ENCODE results near the gene CCDC40. TPM values are rescaled to one million over a fixed set of nuclear protein-coding genes. Genes with fewer than 3 reads are reported as not detected.

CCDC40 gene
- total and polyA plus RNA-seq, 2 of the 13 experiments (the other 11 are each of a cell fraction or from before 2014, with no cell fraction given) = 4.1 to 5.5 TPM

GRCh38 chr17:80035937-80036714, at the start of gene CCDC40 (continued):
- TF ChIP-seq, protein P1, sequence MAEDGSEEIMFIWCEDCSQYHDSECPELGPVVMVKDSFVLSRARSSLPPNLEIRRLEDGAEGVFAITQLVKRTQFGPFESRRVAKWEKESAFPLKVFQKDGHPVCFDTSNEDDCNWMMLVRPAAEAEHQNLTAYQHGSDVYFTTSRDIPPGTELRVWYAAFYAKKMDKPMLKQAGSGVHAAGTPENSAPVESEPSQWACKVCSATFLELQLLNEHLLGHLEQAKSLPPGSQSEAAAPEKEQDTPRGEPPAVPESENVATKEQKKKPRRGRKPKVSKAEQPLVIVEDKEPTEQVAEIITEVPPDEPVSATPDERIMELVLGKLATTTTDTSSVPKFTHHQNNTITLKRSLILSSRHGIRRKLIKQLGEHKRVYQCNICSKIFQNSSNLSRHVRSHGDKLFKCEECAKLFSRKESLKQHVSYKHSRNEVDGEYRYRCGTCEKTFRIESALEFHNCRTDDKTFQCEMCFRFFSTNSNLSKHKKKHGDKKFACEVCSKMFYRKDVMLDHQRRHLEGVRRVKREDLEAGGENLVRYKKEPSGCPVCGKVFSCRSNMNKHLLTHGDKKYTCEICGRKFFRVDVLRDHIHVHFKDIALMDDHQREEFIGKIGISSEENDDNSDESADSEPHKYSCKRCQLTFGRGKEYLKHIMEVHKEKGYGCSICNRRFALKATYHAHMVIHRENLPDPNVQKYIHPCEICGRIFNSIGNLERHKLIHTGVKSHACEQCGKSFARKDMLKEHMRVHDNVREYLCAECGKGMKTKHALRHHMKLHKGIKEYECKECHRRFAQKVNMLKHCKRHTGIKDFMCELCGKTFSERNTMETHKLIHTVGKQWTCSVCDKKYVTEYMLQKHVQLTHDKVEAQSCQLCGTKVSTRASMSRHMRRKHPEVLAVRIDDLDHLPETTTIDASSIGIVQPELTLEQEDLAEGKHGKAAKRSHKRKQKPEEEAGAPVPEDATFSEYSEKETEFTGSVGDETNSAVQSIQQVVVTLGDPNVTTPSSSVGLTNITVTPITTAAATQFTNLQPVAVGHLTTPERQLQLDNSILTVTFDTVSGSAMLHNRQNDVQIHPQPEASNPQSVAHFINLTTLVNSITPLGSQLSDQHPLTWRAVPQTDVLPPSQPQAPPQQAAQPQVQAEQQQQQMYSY (CRISPR knock-in tag; IDR thresholded peaks at IDR 0.05) = peak; percentile 44; the same call in 1 of the 2 replicates
- TF ChIP-seq HDAC1 (CRISPR knock-in tag; IDR thresholded peaks at IDR 0.05) (peak; percentile 96), ZNF275 (CRISPR knock-in tag; IDR thresholded peaks at IDR 0.05; ENCODE audit: borderline replicate concordance) (peak; percentile 91; the same call in 1 of the 2 replicates), ZNF780A (CRISPR knock-in tag; IDR thresholded peaks at IDR 0.05) (0 out of 2 replicates have a peak, but pooled peaks have one; percentile 36), CBFB (CRISPR knock-in tag; IDR thresholded peaks at IDR 0.05) (0 out of 2 replicates have a peak, but pooled peaks have one; percentile 25), ZNF850 (CRISPR knock-in tag; conservative IDR thresholded peaks at IDR 0.05) (peak; percentile 93; the same call in 1 of the 2 replicates), KLF15 (CRISPR knock-in tag; IDR thresholded peaks at IDR 0.05; ENCODE audit: borderline replicate concordance) (peak; percentile 31; the same call in 1 of the 2 replicates), RARA (CRISPR knock-in tag; IDR thresholded peaks at IDR 0.05) (0 out of 2 replicates have a peak, but pooled peaks have one; percentile 11), ZSCAN20 (CRISPR knock-in tag; IDR thresholded peaks at IDR 0.05; ENCODE audit: borderline replicate concordance) (peak; percentile 93), ARID2 (CRISPR knock-in tag; IDR thresholded peaks at IDR 0.05; ENCODE audit: borderline replicate concordance) (0 out of 2 replicates have a peak, but pooled peaks have one; percentile 26)
- TF ChIP-seq, protein P2, sequence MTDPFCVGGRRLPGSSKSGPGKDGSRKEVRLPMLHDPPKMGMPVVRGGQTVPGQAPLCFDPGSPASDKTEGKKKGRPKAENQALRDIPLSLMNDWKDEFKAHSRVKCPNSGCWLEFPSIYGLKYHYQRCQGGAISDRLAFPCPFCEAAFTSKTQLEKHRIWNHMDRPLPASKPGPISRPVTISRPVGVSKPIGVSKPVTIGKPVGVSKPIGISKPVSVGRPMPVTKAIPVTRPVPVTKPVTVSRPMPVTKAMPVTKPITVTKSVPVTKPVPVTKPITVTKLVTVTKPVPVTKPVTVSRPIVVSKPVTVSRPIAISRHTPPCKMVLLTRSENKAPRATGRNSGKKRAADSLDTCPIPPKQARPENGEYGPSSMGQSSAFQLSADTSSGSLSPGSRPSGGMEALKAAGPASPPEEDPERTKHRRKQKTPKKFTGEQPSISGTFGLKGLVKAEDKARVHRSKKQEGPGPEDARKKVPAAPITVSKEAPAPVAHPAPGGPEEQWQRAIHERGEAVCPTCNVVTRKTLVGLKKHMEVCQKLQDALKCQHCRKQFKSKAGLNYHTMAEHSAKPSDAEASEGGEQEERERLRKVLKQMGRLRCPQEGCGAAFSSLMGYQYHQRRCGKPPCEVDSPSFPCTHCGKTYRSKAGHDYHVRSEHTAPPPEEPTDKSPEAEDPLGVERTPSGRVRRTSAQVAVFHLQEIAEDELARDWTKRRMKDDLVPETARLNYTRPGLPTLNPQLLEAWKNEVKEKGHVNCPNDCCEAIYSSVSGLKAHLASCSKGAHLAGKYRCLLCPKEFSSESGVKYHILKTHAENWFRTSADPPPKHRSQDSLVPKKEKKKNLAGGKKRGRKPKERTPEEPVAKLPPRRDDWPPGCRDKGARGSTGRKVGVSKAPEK (CRISPR knock-in tag; IDR thresholded peaks at IDR 0.05; ENCODE audit: borderline replicate concordance) = no peak
- TF ChIP-seq, protein P3, sequence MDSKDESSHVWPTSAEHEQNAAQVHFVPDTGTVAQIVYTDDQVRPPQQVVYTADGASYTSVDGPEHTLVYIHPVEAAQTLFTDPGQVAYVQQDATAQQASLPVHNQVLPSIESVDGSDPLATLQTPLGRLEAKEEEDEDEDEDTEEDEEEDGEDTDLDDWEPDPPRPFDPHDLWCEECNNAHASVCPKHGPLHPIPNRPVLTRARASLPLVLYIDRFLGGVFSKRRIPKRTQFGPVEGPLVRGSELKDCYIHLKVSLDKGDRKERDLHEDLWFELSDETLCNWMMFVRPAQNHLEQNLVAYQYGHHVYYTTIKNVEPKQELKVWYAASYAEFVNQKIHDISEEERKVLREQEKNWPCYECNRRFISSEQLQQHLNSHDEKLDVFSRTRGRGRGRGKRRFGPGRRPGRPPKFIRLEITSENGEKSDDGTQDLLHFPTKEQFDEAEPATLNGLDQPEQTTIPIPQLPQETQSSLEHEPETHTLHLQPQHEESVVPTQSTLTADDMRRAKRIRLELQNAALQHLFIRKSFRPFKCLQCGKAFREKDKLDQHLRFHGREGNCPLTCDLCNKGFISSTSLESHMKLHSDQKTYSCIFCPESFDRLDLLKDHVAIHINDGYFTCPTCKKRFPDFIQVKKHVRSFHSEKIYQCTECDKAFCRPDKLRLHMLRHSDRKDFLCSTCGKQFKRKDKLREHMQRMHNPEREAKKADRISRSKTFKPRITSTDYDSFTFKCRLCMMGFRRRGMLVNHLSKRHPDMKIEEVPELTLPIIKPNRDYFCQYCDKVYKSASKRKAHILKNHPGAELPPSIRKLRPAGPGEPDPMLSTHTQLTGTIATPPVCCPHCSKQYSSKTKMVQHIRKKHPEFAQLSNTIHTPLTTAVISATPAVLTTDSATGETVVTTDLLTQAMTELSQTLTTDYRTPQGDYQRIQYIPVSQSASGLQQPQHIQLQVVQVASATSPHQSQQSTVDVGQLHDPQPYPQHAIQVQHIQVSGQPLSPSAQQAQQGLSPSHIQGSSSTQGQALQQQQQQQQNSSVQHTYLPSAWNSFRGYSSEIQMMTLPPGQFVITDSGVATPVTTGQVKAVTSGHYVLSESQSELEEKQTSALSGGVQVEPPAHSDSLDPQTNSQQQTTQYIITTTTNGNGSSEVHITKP (CRISPR knock-in tag; IDR thresholded peaks at IDR 0.05; ENCODE audit: low read depth) = peak; percentile 64; the same call in 1 of the 2 replicates
